Muscle layer of colon (tissue), 2 donors: Measurements from ENCODE around the gene VDAC1.
A peak's percentile ranks its signal among the peaks of the same experiment; 100 is the strongest.

ENCODE experiments used
- H3K27ac ChIP-seq: one replicate; pipeline ENCODE4 v1.7.0; 2013; ENCODE audit warnings: low read depth, mild to moderate bottlenecking, low read length, moderate library complexity
- H3K27me3 ChIP-seq, 2 donors: one replicate each; pipeline ENCODE4 v1.7.0; 2013; ENCODE audit warnings: low read length in 2 of 2, mild to moderate bottlenecking in 2 of 2; ENCODE audit not compliant: insufficient read depth in 2 of 2, control insufficient read depth in 1 of 2
- H3K36me3 ChIP-seq: one replicate; pipeline ENCODE4 v1.7.0; 2013; ENCODE audit warnings: mild to moderate bottlenecking, low read length; ENCODE audit not compliant: insufficient read depth
- H3K4me1 ChIP-seq: one replicate; pipeline ENCODE4 v1.7.0; 2013; ENCODE audit warnings: mild to moderate bottlenecking, low read length; ENCODE audit not compliant: insufficient read depth
- H3K4me3 ChIP-seq, 2 donors: one replicate each; pipeline ENCODE4 v1.7.0; 2013; ENCODE audit warnings: low read length in 2 of 2, low read depth in 1 of 2, mild to moderate bottlenecking in 1 of 2, moderate library complexity in 1 of 2
- H3K9ac ChIP-seq: one replicate; pipeline ENCODE4 v1.7.0; 2013; ENCODE audit warnings: low read length
- H3K9me3 ChIP-seq: one replicate; pipeline ENCODE4 v1.7.0; 2013; ENCODE audit warnings: mild to moderate bottlenecking, low read length
- donor health status: abdominal sarcoma.
- donor health status: Adenocarcinoma of cecum.

Gene VDAC1

GRCh38 chr5:134019636-134020035 is 14.9 kb upstream of the VDAC1 start:
- H3K9ac ChIP-seq: no peak overlapping the region
- no peaks in the 10 kb centered on the region for H3K36me3 ChIP-seq
- H3K4me3 ChIP-seq: no peak overlapping the region
- no peaks in the 10 kb centered on the region for H3K4me1 ChIP-seq
- H3K9me3 ChIP-seq: no peaks in the 10 kb centered on the region
- H3K27ac ChIP-seq: no peak overlapping the region
- H3K27me3 ChIP-seq: no peaks in the 10 kb centered on the region

- H3K4me1 ChIP-seq: no peaks in the 10 kb centered on the region
- H3K9ac ChIP-seq: no peak overlapping the region
- no peak overlapping the region for H3K27ac ChIP-seq
These were observed 14.2 kb upstream of the VDAC1 start for GRCh38 chr5:134018986-134019316.

GRCh38 chr5:134018154-134018985 is 13.6 kb upstream of the VDAC1 start:
- no peak overlapping the region for H3K9ac ChIP-seq
- no peak overlapping the region for H3K4me3 ChIP-seq
- no peaks in the 10 kb centered on the region for H3K9me3 ChIP-seq
- no peak overlapping the region for H3K27ac ChIP-seq
- H3K4me1 ChIP-seq: no peaks in the 10 kb centered on the region
- no peaks in the 10 kb centered on the region for H3K36me3 ChIP-seq
- no peaks in the 10 kb centered on the region for H3K27me3 ChIP-seq

More at GRCh38 chr5:134018986-134019316, 14.2 kb upstream of the VDAC1 start:
- Histone ChIP-seq H3K36me3 (no peaks in the 10 kb centered on the region), H3K4me3 (no peak overlapping the region), H3K27me3 (no peaks in the 10 kb centered on the region), H3K9me3 (no peaks in the 10 kb centered on the region)

- H3K36me3 ChIP-seq: no peaks in the 10 kb centered on the region
- no peaks in the 10 kb centered on the region for H3K9me3 ChIP-seq
- H3K9ac ChIP-seq: no peak overlapping the region
- no peak overlapping the region for H3K4me3 ChIP-seq
- peaks cover 15% of the 10 kb centered on the region for H3K4me1 ChIP-seq
- H3K27me3 ChIP-seq: no peaks in the 10 kb centered on the region
- no peak overlapping the region for H3K27ac ChIP-seq
These were observed 3.5 kb upstream of the VDAC1 start for GRCh38 chr5:134008266-134008749.

- H3K27me3 ChIP-seq: no peaks in the 10 kb centered on the region
- peaks cover 21% of the 10 kb centered on the region for H3K4me1 ChIP-seq
- H3K4me3 ChIP-seq: no peak overlapping the region
- no peaks in the 10 kb centered on the region for H3K9me3 ChIP-seq
- no peak overlapping the region for H3K9ac ChIP-seq
- H3K27ac ChIP-seq: no peak overlapping the region
- H3K36me3 ChIP-seq: no peaks in the 10 kb centered on the region
These were observed 2.9 kb upstream of the VDAC1 start for GRCh38 chr5:134007581-134008265.

- Histone ChIP-seq H3K27ac (peak overlapping the region; percentile 88), H3K9ac (peak overlapping the region; percentile 88), H3K9me3 (no peaks in the 10 kb centered on the region), H3K27me3 (no peaks in the 10 kb centered on the region), H3K36me3 (peaks cover under 1% of the 10 kb centered on the region), H3K4me3 (peak overlapping the region; percentile 18 to 72), H3K4me1 (peaks cover 35% of the 10 kb centered on the region)
These were observed 1.3 kb upstream of the VDAC1 start for GRCh38 chr5:134006115-134006514.

GRCh38 chr5:134005417-134006061 is 764 bp upstream of the VDAC1 start:
- Histone ChIP-seq H3K27me3 (no peaks in the 10 kb centered on the region), H3K4me1 (peaks cover 39% of the 10 kb centered on the region), H3K9me3 (no peaks in the 10 kb centered on the region), H3K36me3 (peaks cover 5% of the 10 kb centered on the region), H3K9ac (peak overlapping the region; percentile 88), H3K4me3 (peak overlapping the region; percentile 52 to 72), H3K27ac (peak overlapping the region; percentile 88)

- Histone ChIP-seq H3K9me3 (no peaks in the 10 kb centered on the region), H3K9ac (peak overlapping the region; percentile 91), H3K27ac (peak overlapping the region; percentile 92), H3K36me3 (peaks cover 5% of the 10 kb centered on the region), H3K4me3 (peak overlapping the region; percentile 53 to 75), H3K27me3 (no peaks in the 10 kb centered on the region), H3K4me1 (peaks cover 51% of the 10 kb centered on the region)
These were observed 754 bp downstream of the VDAC1 start for GRCh38 chr5:134003817-134004625.

- peak overlapping the region; percentile 91 for H3K9ac ChIP-seq
- no peaks in the 10 kb centered on the region for H3K27me3 ChIP-seq
- H3K36me3 ChIP-seq: peaks cover 5% of the 10 kb centered on the region
- H3K4me1 ChIP-seq: peaks cover 51% of the 10 kb centered on the region
- H3K4me3 ChIP-seq: peak overlapping the region; percentile 53 to 75
- no peaks in the 10 kb centered on the region for H3K9me3 ChIP-seq
- H3K27ac ChIP-seq: peak overlapping the region; percentile 92
These were observed 1.5 kb downstream of the VDAC1 start for GRCh38 chr5:134003064-134003816.

GRCh38 chr5:134001938-134002731 is 2.6 kb downstream of the VDAC1 start:
- H3K4me1 ChIP-seq: peaks cover 51% of the 10 kb centered on the region

More at GRCh38 chr5:134001938-134002731, 2.6 kb downstream of the VDAC1 start:
- Histone ChIP-seq H3K4me3 (no peak overlapping the region), H3K9ac (peak overlapping the region; percentile 91), H3K36me3 (peaks cover 5% of the 10 kb centered on the region), H3K27me3 (no peaks in the 10 kb centered on the region), H3K9me3 (no peaks in the 10 kb centered on the region), H3K27ac (no peak overlapping the region)
